K562 (cell line): ENCODE data around the gene FERMT3. TPM values are rescaled to one million over a fixed set of nuclear protein-coding genes. Genes with fewer than 3 reads are reported as not detected.

Experiments used
- ARNT ChIP-seq, 2 experiments: fragments of 450-650 bp; IDR thresholded peaks; 2 replicates each; pipeline ENCODE4 v1.6.1; 2016; ENCODE audit warnings: mild to moderate bottlenecking in 1 of 2
- ATF1 ChIP-seq, 2 experiments: fragments of 450-650 bp in 1 of 2; IDR thresholded peaks; 2 replicates each; pipeline ENCODE4 v1.6.1; 2016; ENCODE audit warnings: missing compliant biosample characterization in 1 of 2, missing genetic modification characterization in 1 of 2
- CREM ChIP-seq: IDR thresholded peaks from 2 replicates; pipeline ENCODE4 v1.6.1; 2014; ENCODE audit warnings: antibody characterized with exemption, low read depth
- FOXK1 ChIP-seq: sonication (generic); formaldehyde crosslinking; IDR thresholded peaks from 2 replicates; pipeline ENCODE4 v1.8.0; 2022; ENCODE audit warnings: missing genetic modification reagents, mild to moderate bottlenecking, borderline replicate concordance
- FOXP1 ChIP-seq: sonication (generic); formaldehyde crosslinking; IDR thresholded peaks from 2 replicates; pipeline ENCODE4 v1.8.0; 2022; ENCODE audit warnings: mild to moderate bottlenecking, missing genetic modification reagents
- LCOR ChIP-seq: sonication (generic); formaldehyde crosslinking; IDR thresholded peaks from 2 replicates; pipeline ENCODE4 v1.8.0; 2022; ENCODE audit warnings: mild to moderate bottlenecking, missing genetic modification reagents
- MXI1 ChIP-seq: IDR thresholded peaks from 2 replicates; pipeline ENCODE4 v1.6.1; 2011; ENCODE audit warnings: low read depth, mild to moderate bottlenecking, improper control_type of control experiment, low read length
- PTBP1 ChIP-seq: fragments of 200-400 bp; formaldehyde crosslinking; IDR thresholded peaks from 2 replicates; pipeline ENCODE4 v1.6.1; 2017; ENCODE audit warnings: low read depth, low read length
- SAFB2 ChIP-seq: fragments of 200-400 bp; formaldehyde crosslinking; IDR thresholded peaks from 2 replicates; pipeline ENCODE4 v1.6.1; 2018; ENCODE audit warnings: borderline replicate concordance, low read length, low read depth, moderate library complexity; ENCODE audit not compliant: severe bottlenecking
- ZNF274 ChIP-seq: IDR thresholded peaks from 2 replicates; pipeline ENCODE4 v1.6.1; 2011; ENCODE audit warnings: low read depth, mild to moderate bottlenecking, low read length, moderate library complexity, borderline replicate concordance
- ZNF384 ChIP-seq: IDR thresholded peaks from 2 replicates; pipeline ENCODE4 v1.6.1; 2012; ENCODE audit warnings: low read depth, low read length, improper control_type of control experiment
- ZNF589 ChIP-seq: fragments of 200-800 bp; sonication (Bioruptor generic); IDR thresholded peaks from 2 replicates; pipeline ENCODE4 v1.6.1; 2016; ENCODE audit warnings: low read depth, missing genetic modification characterization, missing compliant biosample characterization
- polyA plus RNA-seq, 8 experiments: library from polyadenylated mRNA; depleted of rRNA in 4 of 8; stranded (reverse) in 5 of 8; unstranded in 3 of 8; fragments of >200 nt; fragmentation: Nextera tagmentation in 2 of 8; fragmentation: Illumina TruSeq in 1 of 8; extraction: Ambion mirVana in 2 of 8; extraction: Trizol in 1 of 8; gene quantifications; 2 replicates each; pipeline versions ENCODE4 v1.2.1 to v1.2.3, GENCODE V29; 2011 to 2014; ENCODE audit warnings: inconsistent platforms in 1 of 8, missing spikeins in 1 of 8
- total RNA-seq, 7 experiments: library from RNA; depleted of rRNA in 6 of 7; stranded (reverse); fragments of >200 nt in 6 of 7; fragmentation: Illumina TruSeq in 2 of 7; extraction: Trizol in 2 of 7; gene quantifications; 2 replicates each; pipeline versions ENCODE4 v1.2.1 to v1.2.3, GENCODE V29; 2011 to 2021; ENCODE audit warnings: low replicate concordance in 1 of 7
- TF ChIP-seq, protein P1 (sequence below): fragments of 450-650 bp; IDR thresholded peaks from 2 replicates; pipeline ENCODE4 v1.6.1; 2016; ENCODE audit warnings: mild to moderate bottlenecking
- TF ChIP-seq, protein P2 (sequence below): fragments of 450-650 bp; IDR thresholded peaks from 2 replicates; pipeline ENCODE4 v1.6.1; 2016
- TF ChIP-seq, protein P3 (sequence below): sonication (generic); formaldehyde crosslinking; IDR thresholded peaks from 2 replicates; pipeline ENCODE4 v1.8.0; 2022; ENCODE audit warnings: mild to moderate bottlenecking, missing genetic modification reagents
- TF ChIP-seq, protein P4 (sequence below): sonication (generic); formaldehyde crosslinking; IDR thresholded peaks from 2 replicates; pipeline ENCODE4 v1.9.0; 2022; ENCODE audit warnings: mild to moderate bottlenecking, missing genetic modification reagents
- TF ChIP-seq, protein P5 (sequence below): fragments of 250-450 bp; sonication (Bioruptor Pico); IDR thresholded peaks from 2 replicates; pipeline ENCODE4 v1.5.0; 2021
- TF ChIP-seq, protein P6 (sequence below): fragments of 450-650 bp; formaldehyde crosslinking; IDR thresholded peaks from 2 replicates; pipeline ENCODE4 v1.4.0; 2022; ENCODE audit warnings: mild to moderate bottlenecking, moderate library complexity

Gene FERMT3
- total and polyA plus RNA-seq, 9 of the 15 experiments (the other 6 are each of a cell fraction or from before 2014, with no cell fraction given) = 3.2 to 275 (median 79.7) TPM

DNA sequence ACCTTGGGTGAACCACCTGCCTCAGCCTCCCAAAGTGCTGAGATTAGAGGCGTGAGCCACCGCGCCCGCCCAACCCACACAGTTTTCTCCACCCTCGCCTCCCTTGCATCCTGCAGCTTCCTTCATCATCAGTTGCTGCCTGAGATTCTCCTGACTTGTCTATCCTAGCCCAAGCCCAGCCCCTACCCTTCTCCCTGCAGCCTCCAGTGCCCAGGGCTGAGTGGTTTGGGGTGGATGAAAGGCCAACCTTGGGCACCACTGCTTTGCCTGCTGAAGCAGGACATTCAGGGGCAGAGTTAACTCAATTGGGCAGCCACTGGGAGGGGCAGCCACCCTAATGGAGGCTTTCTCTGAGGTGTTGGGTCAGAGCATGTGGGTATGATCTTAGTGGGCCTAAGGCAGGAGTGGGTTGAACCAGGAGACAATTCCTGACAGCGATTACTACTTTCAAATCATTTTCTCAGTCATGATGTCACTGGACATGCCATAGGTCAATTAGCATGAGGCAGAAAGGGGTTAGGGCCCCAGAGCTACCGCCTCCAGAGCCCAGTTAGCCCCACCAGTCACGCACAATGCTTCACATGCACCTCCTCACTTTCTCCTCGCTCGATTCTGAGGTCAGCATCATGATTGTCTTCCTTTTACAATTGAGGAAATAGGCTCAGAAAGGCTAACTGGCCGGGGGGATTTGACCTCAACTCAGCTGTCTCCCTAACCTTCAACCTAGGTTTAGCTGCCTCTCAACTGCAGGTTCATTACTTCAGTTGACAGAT lies 33.3 kb downstream of the FERMT3 start (continued):
- TF ChIP-seq PTBP1 = no peak
- TF ChIP-seq, protein P1, sequence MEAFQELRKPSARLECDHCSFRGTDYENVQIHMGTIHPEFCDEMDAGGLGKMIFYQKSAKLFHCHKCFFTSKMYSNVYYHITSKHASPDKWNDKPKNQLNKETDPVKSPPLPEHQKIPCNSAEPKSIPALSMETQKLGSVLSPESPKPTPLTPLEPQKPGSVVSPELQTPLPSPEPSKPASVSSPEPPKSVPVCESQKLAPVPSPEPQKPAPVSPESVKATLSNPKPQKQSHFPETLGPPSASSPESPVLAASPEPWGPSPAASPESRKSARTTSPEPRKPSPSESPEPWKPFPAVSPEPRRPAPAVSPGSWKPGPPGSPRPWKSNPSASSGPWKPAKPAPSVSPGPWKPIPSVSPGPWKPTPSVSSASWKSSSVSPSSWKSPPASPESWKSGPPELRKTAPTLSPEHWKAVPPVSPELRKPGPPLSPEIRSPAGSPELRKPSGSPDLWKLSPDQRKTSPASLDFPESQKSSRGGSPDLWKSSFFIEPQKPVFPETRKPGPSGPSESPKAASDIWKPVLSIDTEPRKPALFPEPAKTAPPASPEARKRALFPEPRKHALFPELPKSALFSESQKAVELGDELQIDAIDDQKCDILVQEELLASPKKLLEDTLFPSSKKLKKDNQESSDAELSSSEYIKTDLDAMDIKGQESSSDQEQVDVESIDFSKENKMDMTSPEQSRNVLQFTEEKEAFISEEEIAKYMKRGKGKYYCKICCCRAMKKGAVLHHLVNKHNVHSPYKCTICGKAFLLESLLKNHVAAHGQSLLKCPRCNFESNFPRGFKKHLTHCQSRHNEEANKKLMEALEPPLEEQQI = no peak
- TF ChIP-seq SAFB2 = no peak
- TF ChIP-seq, protein P2, sequence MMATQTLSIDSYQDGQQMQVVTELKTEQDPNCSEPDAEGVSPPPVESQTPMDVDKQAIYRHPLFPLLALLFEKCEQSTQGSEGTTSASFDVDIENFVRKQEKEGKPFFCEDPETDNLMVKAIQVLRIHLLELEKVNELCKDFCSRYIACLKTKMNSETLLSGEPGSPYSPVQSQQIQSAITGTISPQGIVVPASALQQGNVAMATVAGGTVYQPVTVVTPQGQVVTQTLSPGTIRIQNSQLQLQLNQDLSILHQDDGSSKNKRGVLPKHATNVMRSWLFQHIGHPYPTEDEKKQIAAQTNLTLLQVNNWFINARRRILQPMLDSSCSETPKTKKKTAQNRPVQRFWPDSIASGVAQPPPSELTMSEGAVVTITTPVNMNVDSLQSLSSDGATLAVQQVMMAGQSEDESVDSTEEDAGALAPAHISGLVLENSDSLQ = no peak
- no peak for TF ChIP-seq ATF1 (CRISPR knock-in tag; IDR thresholded peaks at IDR 0.05)
- no peak for TF ChIP-seq ATF1 (tag; IDR thresholded peaks at IDR 0.05)
- TF ChIP-seq ARNT (IDR thresholded peaks at IDR 0.05) = no peak
- TF ChIP-seq FOXP1 (CRISPR knock-in tag) = no peak
- TF ChIP-seq CREM = no peak; the same call in 1 of the 2 replicates
- TF ChIP-seq, protein P3, sequence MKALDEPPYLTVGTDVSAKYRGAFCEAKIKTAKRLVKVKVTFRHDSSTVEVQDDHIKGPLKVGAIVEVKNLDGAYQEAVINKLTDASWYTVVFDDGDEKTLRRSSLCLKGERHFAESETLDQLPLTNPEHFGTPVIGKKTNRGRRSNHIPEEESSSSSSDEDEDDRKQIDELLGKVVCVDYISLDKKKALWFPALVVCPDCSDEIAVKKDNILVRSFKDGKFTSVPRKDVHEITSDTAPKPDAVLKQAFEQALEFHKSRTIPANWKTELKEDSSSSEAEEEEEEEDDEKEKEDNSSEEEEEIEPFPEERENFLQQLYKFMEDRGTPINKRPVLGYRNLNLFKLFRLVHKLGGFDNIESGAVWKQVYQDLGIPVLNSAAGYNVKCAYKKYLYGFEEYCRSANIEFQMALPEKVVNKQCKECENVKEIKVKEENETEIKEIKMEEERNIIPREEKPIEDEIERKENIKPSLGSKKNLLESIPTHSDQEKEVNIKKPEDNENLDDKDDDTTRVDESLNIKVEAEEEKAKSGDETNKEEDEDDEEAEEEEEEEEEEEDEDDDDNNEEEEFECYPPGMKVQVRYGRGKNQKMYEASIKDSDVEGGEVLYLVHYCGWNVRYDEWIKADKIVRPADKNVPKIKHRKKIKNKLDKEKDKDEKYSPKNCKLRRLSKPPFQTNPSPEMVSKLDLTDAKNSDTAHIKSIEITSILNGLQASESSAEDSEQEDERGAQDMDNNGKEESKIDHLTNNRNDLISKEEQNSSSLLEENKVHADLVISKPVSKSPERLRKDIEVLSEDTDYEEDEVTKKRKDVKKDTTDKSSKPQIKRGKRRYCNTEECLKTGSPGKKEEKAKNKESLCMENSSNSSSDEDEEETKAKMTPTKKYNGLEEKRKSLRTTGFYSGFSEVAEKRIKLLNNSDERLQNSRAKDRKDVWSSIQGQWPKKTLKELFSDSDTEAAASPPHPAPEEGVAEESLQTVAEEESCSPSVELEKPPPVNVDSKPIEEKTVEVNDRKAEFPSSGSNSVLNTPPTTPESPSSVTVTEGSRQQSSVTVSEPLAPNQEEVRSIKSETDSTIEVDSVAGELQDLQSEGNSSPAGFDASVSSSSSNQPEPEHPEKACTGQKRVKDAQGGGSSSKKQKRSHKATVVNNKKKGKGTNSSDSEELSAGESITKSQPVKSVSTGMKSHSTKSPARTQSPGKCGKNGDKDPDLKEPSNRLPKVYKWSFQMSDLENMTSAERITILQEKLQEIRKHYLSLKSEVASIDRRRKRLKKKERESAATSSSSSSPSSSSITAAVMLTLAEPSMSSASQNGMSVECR (CRISPR knock-in tag) = no peak
- TF ChIP-seq ZNF384 = no peak
- TF ChIP-seq, protein P4, sequence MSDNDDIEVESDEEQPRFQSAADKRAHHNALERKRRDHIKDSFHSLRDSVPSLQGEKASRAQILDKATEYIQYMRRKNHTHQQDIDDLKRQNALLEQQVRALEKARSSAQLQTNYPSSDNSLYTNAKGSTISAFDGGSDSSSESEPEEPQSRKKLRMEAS (CRISPR knock-in tag) = peak; percentile 74
- TF ChIP-seq ZNF274 = no peak
- no peak for TF ChIP-seq LCOR (CRISPR knock-in tag)
- TF ChIP-seq ZNF589 (CRISPR knock-in tag) = 0 out of 2 replicates have a peak, but pooled peaks have one; percentile 18
- TF ChIP-seq, protein P5, sequence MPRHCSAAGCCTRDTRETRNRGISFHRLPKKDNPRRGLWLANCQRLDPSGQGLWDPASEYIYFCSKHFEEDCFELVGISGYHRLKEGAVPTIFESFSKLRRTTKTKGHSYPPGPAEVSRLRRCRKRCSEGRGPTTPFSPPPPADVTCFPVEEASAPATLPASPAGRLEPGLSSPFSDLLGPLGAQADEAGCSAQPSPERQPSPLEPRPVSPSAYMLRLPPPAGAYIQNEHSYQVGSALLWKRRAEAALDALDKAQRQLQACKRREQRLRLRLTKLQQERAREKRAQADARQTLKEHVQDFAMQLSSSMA (CRISPR knock-in tag) = no peak
- 0 out of 2 replicates have a peak, but pooled peaks have one; percentile 29 for TF ChIP-seq MXI1
- peak; percentile 28; the same call in 1 of the 2 replicates for TF ChIP-seq FOXK1
- TF ChIP-seq, protein P6, sequence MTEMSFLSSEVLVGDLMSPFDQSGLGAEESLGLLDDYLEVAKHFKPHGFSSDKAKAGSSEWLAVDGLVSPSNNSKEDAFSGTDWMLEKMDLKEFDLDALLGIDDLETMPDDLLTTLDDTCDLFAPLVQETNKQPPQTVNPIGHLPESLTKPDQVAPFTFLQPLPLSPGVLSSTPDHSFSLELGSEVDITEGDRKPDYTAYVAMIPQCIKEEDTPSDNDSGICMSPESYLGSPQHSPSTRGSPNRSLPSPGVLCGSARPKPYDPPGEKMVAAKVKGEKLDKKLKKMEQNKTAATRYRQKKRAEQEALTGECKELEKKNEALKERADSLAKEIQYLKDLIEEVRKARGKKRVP = no peak
